Neural progenitor cell (in vitro differentiated cells): Measurements from ENCODE around the gene DNAJC5.
A peak's percentile ranks its signal among the peaks of the same experiment; 100 is the strongest.

ENCODE experiments used
- EZH2 ChIP-seq: fragments of 200-600 bp; sonication (generic); IDR thresholded peaks from 2 replicates; pipeline ENCODE4 v1.6.1; 2017; ENCODE audit warnings: antibody characterized with exemption, mild to moderate bottlenecking, moderate library complexity
- TF ChIP-seq, protein P1 (sequence below): fragments of 200-600 bp; sonication (generic); IDR thresholded peaks from 2 replicates; pipeline ENCODE4 v1.5.1; 2017; ENCODE audit warnings: antibody characterized with exemption, mild to moderate bottlenecking

DNA sequence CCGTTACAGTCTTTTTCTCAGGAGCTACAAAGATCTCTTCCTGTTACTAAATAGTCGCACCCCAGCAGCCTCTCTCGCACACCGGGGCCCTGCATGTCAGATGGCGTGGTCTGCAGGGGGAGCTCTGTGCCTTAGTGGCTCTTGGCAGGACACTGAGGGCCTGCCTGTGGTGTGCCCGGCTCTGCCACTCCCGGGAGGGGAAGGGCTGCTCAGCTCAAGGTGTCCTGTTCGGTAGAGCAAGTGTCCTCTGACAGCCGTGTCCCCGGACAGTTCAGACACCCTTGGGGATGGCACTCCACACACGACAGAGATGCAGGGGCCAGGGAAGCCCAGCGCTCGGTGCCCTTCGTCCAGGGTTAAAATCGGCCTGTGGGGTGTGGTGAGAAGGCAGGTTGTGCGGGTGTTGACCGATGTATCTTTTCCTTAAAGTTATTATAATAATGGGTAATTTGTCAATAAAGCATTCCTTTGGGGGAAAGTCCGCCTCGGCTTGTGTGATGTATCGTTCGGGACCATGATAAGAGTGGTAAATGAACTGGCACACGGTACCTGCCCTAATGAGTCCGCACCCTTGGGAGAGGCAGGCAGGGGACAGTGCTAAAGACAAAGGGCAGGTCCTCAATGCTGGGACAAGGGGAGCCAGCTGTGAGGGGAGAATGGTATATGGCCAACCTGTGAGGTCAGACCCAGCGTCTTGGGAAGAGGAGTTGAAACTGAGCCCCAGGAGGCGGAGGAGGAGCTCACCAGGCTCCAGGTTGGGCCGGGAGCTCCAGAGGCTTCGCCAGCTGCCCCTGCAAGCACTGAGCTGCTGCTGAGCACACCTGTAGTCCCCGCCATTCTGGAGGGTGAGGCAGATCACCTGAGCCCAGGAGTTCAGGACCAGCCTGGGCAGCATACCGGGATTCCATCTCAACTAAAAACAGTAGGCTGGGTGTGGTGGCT, 3.6 kb upstream of the DNAJC5 start:
- TF ChIP-seq, protein P1, sequence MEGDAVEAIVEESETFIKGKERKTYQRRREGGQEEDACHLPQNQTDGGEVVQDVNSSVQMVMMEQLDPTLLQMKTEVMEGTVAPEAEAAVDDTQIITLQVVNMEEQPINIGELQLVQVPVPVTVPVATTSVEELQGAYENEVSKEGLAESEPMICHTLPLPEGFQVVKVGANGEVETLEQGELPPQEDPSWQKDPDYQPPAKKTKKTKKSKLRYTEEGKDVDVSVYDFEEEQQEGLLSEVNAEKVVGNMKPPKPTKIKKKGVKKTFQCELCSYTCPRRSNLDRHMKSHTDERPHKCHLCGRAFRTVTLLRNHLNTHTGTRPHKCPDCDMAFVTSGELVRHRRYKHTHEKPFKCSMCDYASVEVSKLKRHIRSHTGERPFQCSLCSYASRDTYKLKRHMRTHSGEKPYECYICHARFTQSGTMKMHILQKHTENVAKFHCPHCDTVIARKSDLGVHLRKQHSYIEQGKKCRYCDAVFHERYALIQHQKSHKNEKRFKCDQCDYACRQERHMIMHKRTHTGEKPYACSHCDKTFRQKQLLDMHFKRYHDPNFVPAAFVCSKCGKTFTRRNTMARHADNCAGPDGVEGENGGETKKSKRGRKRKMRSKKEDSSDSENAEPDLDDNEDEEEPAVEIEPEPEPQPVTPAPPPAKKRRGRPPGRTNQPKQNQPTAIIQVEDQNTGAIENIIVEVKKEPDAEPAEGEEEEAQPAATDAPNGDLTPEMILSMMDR: peak; percentile 5
- no peak for TF ChIP-seq EZH2
